K562 (cell line): ENCODE measurements around the gene MAP1LC3B2. TPM values are rescaled to one million over a fixed set of nuclear protein-coding genes. Genes with fewer than 3 reads are reported as not detected.
A peak's percentile ranks its signal among the peaks of the same experiment; 100 is the strongest.

Source experiments
- BCL6 ChIP-seq: fragments of 250-450 bp; sonication (Bioruptor Pico); IDR thresholded peaks from 2 replicates; pipeline ENCODE4 v1.4.0; 2020
- ERF ChIP-seq: fragments of 450-650 bp; formaldehyde crosslinking; IDR thresholded peaks from 2 replicates; pipeline ENCODE4 v1.4.0; 2020; ENCODE audit warnings: mild to moderate bottlenecking, mixed read lengths
- ETV6 ChIP-seq, 3 experiments: fragments of 150-350 bp in 1 of 3; sonication (generic) in 1 of 3; formaldehyde crosslinking in 1 of 3; IDR thresholded peaks; 2 replicates each; pipeline versions ENCODE4 v1.6.1 to v1.8.0; 2014 to 2022; ENCODE audit warnings: borderline replicate concordance in 2 of 3, low read depth in 2 of 3, antibody characterized with exemption in 1 of 3, low read length in 1 of 3, mild to moderate bottlenecking in 1 of 3, missing genetic modification reagents in 1 of 3
- FIP1L1 ChIP-seq: fragments of 200-400 bp; formaldehyde crosslinking; IDR thresholded peaks from 2 replicates; pipeline ENCODE4 v1.6.1; 2018; ENCODE audit warnings: mild to moderate bottlenecking, low read depth, low read length; ENCODE audit not compliant: poor library complexity, severe bottlenecking
- FOSL1 ChIP-seq: fragments of 200-800 bp; sonication (Bioruptor generic); conservative IDR thresholded peaks from 2 replicates; pipeline ENCODE4 v1.6.1; 2016; ENCODE audit warnings: missing genetic modification characterization, missing compliant biosample characterization
- MED1 ChIP-seq: sonication (generic); formaldehyde crosslinking; IDR thresholded peaks from 2 replicates; pipeline ENCODE4 v1.8.1; 2023; ENCODE audit warnings: missing genetic modification reagents, borderline replicate concordance
- MEF2A ChIP-seq: IDR thresholded peaks from 2 replicates; pipeline ENCODE4 v1.6.1; 2011; ENCODE audit warnings: low read depth, mild to moderate bottlenecking, low read length, moderate library complexity; ENCODE audit not compliant: control insufficient read depth
- PHF21A ChIP-seq: fragments of 450-650 bp; IDR thresholded peaks from 2 replicates; pipeline ENCODE4 v1.6.1; 2017; ENCODE audit warnings: low read depth, borderline replicate concordance
- RBM25 ChIP-seq: fragments of 200-400 bp; formaldehyde crosslinking; IDR thresholded peaks from 2 replicates; pipeline ENCODE4 v1.6.1; 2018; ENCODE audit warnings: low read length, low read depth, moderate library complexity; ENCODE audit not compliant: severe bottlenecking
- SLC30A9 ChIP-seq: fragments of 250-450 bp; sonication (Bioruptor Pico); IDR thresholded peaks from 2 replicates; pipeline ENCODE4 v1.8.0; 2022; ENCODE audit warnings: mild to moderate bottlenecking, moderate library complexity
- SOX6 ChIP-seq: fragments of 450-650 bp; IDR thresholded peaks from 2 replicates; pipeline ENCODE4 v1.6.1; 2014; ENCODE audit warnings: mild to moderate bottlenecking
- ZNF311 ChIP-seq: fragments of 250-450 bp; sonication (Bioruptor Pico); IDR thresholded peaks from 2 replicates; pipeline ENCODE4 v1.4.0; 2020; ENCODE audit warnings: mild to moderate bottlenecking, moderate library complexity
- ZNF778 ChIP-seq: fragments of 450-650 bp; formaldehyde crosslinking; IDR thresholded peaks from 2 replicates; pipeline ENCODE4 v1.4.0; 2020; ENCODE audit warnings: mild to moderate bottlenecking, moderate library complexity
- polyA plus RNA-seq, 8 experiments: library from polyadenylated mRNA; depleted of rRNA in 4 of 8; stranded (reverse) in 5 of 8; unstranded in 3 of 8; fragments of >200 nt; fragmentation: Nextera tagmentation in 2 of 8; fragmentation: Illumina TruSeq in 1 of 8; extraction: Ambion mirVana in 2 of 8; extraction: Trizol in 1 of 8; gene quantifications; 2 replicates each; pipeline versions ENCODE4 v1.2.1 to v1.2.3, GENCODE V29; 2011 to 2014; ENCODE audit warnings: inconsistent platforms in 1 of 8, missing spikeins in 1 of 8
- total RNA-seq, 7 experiments: library from RNA; depleted of rRNA in 6 of 7; stranded (reverse); fragments of >200 nt in 6 of 7; fragmentation: Illumina TruSeq in 2 of 7; extraction: Trizol in 2 of 7; gene quantifications; 2 replicates each; pipeline versions ENCODE4 v1.2.1 to v1.2.3, GENCODE V29; 2011 to 2021; ENCODE audit warnings: low replicate concordance in 1 of 7
- TF ChIP-seq, protein P1 (sequence below): fragments of 450-650 bp; formaldehyde crosslinking; IDR thresholded peaks from 2 replicates; pipeline ENCODE4 v1.4.0; 2020; ENCODE audit warnings: mild to moderate bottlenecking, moderate library complexity
- TF ChIP-seq, protein P2 (sequence below), 2 experiments: fragments of 450-650 bp in 1 of 2; IDR thresholded peaks; 2 replicates each; pipeline ENCODE4 v1.6.1; 2011 to 2017; ENCODE audit warnings: low read depth in 2 of 2, antibody characterized with exemption in 1 of 2, borderline replicate concordance in 1 of 2, low read length in 1 of 2, mild to moderate bottlenecking in 1 of 2, mixed read lengths in 1 of 2; ENCODE audit not compliant: control insufficient read depth in 1 of 2
- TF ChIP-seq, protein P3 (sequence below): sonication (generic); formaldehyde crosslinking; IDR thresholded peaks from 2 replicates; pipeline ENCODE4 v1.8.0; 2022; ENCODE audit warnings: missing genetic modification reagents, mild to moderate bottlenecking, borderline replicate concordance
- TF ChIP-seq, protein P4 (sequence below): fragments of 450-650 bp; IDR thresholded peaks from 2 replicates; pipeline ENCODE4 v1.6.1; 2016; ENCODE audit warnings: missing biosample characterization, missing genetic modification characterization

Gene MAP1LC3B2
- total and polyA plus RNA-seq, 9 of the 15 experiments (the other 6 are each of a cell fraction or from before 2014, with no cell fraction given), result 0.53 to 2.8 (median 0.76) TPM; not detected in 2

DNA sequence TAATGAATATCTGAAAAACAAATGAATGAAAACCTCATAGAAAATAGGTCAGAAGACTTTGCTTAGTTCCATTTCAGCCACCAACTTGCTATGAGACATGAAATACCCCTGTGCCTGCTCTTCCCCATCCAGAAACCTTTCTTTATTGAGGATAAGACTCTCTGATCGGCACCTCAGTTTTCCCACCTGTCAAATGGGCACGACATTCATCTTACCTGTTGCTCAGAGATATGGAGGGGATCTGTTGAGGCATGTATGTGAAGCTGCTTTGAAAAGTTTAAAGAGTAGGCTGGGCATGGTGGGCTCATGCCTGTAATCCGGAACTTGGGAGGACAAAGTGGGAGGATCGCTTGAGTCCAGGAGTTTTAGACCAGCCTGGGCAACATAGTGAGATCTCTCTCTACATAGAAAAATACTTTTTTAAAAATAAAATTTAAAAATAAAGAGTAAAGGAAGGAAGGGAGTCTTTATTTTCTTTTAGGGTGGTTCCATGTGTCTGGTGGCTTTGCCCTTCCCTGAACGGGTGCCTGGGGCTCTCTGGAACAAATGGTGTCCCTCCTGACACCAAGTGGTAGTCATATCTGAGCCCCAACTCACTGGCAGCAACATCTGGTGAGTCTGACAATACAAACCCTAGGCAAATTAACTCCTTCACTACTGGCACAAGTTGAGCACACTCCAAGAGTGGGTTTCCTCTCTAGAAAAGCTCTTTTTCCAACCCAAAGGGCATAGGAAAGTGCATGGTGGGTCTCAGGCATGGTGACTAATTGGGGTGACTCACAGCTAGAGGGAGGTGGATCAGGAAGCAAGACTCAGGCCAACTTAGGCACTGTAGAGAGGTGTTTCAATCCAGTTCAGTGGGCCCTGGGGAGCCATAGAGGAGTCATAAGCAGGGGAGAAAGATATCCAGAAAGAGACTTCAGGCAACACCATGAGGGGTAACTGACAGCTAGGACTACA lies 42.1 kb downstream of the MAP1LC3B2 start (continued):
- no peak for TF ChIP-seq ETV6 (IDR thresholded peaks at IDR 0.05; ENCODE audit: borderline replicate concordance in 1 of 2, low read depth in 2 of 2, low read length in 1 of 2)
- TF ChIP-seq ETV6 (CRISPR knock-in tag; IDR thresholded peaks at IDR 0.05; ENCODE audit: borderline replicate concordance), result no peak
- TF ChIP-seq, protein P1, sequence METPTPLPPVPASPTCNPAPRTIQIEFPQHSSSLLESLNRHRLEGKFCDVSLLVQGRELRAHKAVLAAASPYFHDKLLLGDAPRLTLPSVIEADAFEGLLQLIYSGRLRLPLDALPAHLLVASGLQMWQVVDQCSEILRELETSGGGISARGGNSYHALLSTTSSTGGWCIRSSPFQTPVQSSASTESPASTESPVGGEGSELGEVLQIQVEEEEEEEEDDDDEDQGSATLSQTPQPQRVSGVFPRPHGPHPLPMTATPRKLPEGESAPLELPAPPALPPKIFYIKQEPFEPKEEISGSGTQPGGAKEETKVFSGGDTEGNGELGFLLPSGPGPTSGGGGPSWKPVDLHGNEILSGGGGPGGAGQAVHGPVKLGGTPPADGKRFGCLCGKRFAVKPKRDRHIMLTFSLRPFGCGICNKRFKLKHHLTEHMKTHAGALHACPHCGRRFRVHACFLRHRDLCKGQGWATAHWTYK, result no peak
- TF ChIP-seq, protein P2, sequence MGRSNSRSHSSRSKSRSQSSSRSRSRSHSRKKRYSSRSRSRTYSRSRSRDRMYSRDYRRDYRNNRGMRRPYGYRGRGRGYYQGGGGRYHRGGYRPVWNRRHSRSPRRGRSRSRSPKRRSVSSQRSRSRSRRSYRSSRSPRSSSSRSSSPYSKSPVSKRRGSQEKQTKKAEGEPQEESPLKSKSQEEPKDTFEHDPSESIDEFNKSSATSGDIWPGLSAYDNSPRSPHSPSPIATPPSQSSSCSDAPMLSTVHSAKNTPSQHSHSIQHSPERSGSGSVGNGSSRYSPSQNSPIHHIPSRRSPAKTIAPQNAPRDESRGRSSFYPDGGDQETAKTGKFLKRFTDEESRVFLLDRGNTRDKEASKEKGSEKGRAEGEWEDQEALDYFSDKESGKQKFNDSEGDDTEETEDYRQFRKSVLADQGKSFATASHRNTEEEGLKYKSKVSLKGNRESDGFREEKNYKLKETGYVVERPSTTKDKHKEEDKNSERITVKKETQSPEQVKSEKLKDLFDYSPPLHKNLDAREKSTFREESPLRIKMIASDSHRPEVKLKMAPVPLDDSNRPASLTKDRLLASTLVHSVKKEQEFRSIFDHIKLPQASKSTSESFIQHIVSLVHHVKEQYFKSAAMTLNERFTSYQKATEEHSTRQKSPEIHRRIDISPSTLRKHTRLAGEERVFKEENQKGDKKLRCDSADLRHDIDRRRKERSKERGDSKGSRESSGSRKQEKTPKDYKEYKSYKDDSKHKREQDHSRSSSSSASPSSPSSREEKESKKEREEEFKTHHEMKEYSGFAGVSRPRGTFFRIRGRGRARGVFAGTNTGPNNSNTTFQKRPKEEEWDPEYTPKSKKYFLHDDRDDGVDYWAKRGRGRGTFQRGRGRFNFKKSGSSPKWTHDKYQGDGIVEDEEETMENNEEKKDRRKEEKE (IDR thresholded peaks at IDR 0.05; ENCODE audit: borderline replicate concordance in 1 of 2, control insufficient read depth in 1 of 2, low read depth in 2 of 2, low read length in 1 of 2), result no peak
- TF ChIP-seq, protein P3, sequence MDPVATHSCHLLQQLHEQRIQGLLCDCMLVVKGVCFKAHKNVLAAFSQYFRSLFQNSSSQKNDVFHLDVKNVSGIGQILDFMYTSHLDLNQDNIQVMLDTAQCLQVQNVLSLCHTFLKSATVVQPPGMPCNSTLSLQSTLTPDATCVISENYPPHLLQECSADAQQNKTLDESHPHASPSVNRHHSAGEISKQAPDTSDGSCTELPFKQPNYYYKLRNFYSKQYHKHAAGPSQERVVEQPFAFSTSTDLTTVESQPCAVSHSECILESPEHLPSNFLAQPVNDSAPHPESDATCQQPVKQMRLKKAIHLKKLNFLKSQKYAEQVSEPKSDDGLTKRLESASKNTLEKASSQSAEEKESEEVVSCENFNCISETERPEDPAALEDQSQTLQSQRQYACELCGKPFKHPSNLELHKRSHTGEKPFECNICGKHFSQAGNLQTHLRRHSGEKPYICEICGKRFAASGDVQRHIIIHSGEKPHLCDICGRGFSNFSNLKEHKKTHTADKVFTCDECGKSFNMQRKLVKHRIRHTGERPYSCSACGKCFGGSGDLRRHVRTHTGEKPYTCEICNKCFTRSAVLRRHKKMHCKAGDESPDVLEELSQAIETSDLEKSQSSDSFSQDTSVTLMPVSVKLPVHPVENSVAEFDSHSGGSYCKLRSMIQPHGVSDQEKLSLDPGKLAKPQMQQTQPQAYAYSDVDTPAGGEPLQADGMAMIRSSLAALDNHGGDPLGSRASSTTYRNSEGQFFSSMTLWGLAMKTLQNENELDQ, result no peak
- peak; percentile 88 for TF ChIP-seq FOSL1
- TF ChIP-seq BCL6 (CRISPR knock-in tag), result no peak
- TF ChIP-seq SOX6, result no peak
- no peak for TF ChIP-seq SLC30A9 (CRISPR knock-in tag)
- no peak for TF ChIP-seq ERF (CRISPR knock-in tag)
- no peak for TF ChIP-seq FIP1L1
- TF ChIP-seq ZNF778 (CRISPR knock-in tag), result no peak
- no peak for TF ChIP-seq PHF21A
- TF ChIP-seq, protein P4, sequence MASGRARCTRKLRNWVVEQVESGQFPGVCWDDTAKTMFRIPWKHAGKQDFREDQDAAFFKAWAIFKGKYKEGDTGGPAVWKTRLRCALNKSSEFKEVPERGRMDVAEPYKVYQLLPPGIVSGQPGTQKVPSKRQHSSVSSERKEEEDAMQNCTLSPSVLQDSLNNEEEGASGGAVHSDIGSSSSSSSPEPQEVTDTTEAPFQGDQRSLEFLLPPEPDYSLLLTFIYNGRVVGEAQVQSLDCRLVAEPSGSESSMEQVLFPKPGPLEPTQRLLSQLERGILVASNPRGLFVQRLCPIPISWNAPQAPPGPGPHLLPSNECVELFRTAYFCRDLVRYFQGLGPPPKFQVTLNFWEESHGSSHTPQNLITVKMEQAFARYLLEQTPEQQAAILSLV, result no peak
- TF ChIP-seq MEF2A, result no peak
- TF ChIP-seq RBM25, result peak; percentile 99
- TF ChIP-seq ZNF311 (CRISPR knock-in tag), result no peak
- TF ChIP-seq MED1 (CRISPR knock-in tag), result no peak
